ENCODE results near the gene SNTA1.

GRCh38 chr20:33423141-33423834 lies 20.3 kb downstream of the SNTA1 start:
- TF ChIP-seq CTCF (IDR thresholded peaks at IDR 0.05): no peak
- no peak for TF ChIP-seq POLR2A (IDR thresholded peaks at IDR 0.05)
